SK-N-SH treated with all-trans-retinoic acid at 6 μM for 48 hours (cell line): ENCODE measurements around the gene ABHD12B.

Experiments used
- ATAC-seq: fragments of 200-7000 bp; cut with Tn5 transposase; 3 replicates; pipeline ENCODE4 v1.9.1; 2020; ENCODE audit warnings: mild to moderate bottlenecking, moderate library complexity
- ARNTL ChIP-seq: fragments of 450-650 bp; formaldehyde crosslinking; IDR thresholded peaks from 2 replicates; pipeline ENCODE4 v1.5.0; 2020; ENCODE audit warnings: low read depth, mild to moderate bottlenecking, moderate library complexity, borderline replicate concordance
- BACH2 ChIP-seq: fragments of 250-450 bp; sonication (Bioruptor Pico); IDR thresholded peaks from 2 replicates; pipeline ENCODE4 v1.9.0; 2021; ENCODE audit warnings: mild to moderate bottlenecking, borderline replicate concordance
- CREB5 ChIP-seq: fragments of 250-450 bp; sonication (Bioruptor Pico); IDR thresholded peaks from 2 replicates; pipeline ENCODE4 v1.5.1; 2020; ENCODE audit warnings: low read depth, mild to moderate bottlenecking, moderate library complexity
- CSDC2 ChIP-seq: fragments of 250-450 bp; sonication (Bioruptor Pico); IDR thresholded peaks from 2 replicates; pipeline ENCODE4 v1.5.0; 2020; ENCODE audit warnings: mild to moderate bottlenecking, moderate library complexity
- CSRNP3 ChIP-seq: fragments of 250-450 bp; sonication (Bioruptor Pico); IDR thresholded peaks from 2 replicates; pipeline ENCODE4 v1.5.1; 2021; ENCODE audit warnings: mild to moderate bottlenecking, moderate library complexity
- ESRRG ChIP-seq: fragments of 250-450 bp; sonication (Bioruptor Pico); IDR thresholded peaks from 2 replicates; pipeline ENCODE4 v1.6.1; 2021; ENCODE audit warnings: mild to moderate bottlenecking
- GLIS3 ChIP-seq: fragments of 250-450 bp; sonication (Bioruptor Pico); IDR thresholded peaks from 2 replicates; pipeline ENCODE4 v1.5.0; 2020; ENCODE audit warnings: mild to moderate bottlenecking, moderate library complexity
- ISL1 ChIP-seq: fragments of 250-450 bp; sonication (Bioruptor Pico); IDR thresholded peaks from 2 replicates; pipeline ENCODE4 v2.1.2; 2022; ENCODE audit warnings: mild to moderate bottlenecking, moderate library complexity
- OSR1 ChIP-seq: fragments of 250-450 bp; sonication (Bioruptor Pico); IDR thresholded peaks from 2 replicates; pipeline ENCODE4 v1.8.0; 2022; ENCODE audit warnings: moderate library complexity, mild to moderate bottlenecking, inconsistent platforms
- PATZ1 ChIP-seq: fragments of 250-450 bp; sonication (Bioruptor Pico); IDR thresholded peaks from 2 replicates; pipeline ENCODE4 v1.8.0; 2020; ENCODE audit warnings: mild to moderate bottlenecking, moderate library complexity, borderline replicate concordance
- POU6F1 ChIP-seq: fragments of 250-450 bp; sonication (Bioruptor Pico); IDR thresholded peaks from 2 replicates; pipeline ENCODE4 v1.8.0; 2021; ENCODE audit warnings: low read depth, mild to moderate bottlenecking, moderate library complexity, borderline replicate concordance
- PPARA ChIP-seq: fragments of 250-450 bp; sonication (Bioruptor Pico); IDR thresholded peaks from 2 replicates; pipeline ENCODE4 v1.5.0; 2020; ENCODE audit warnings: mild to moderate bottlenecking, borderline replicate concordance
- RARB ChIP-seq: fragments of 250-450 bp; sonication (Bioruptor Pico); IDR thresholded peaks from 2 replicates; pipeline ENCODE4 v1.8.0; 2021; ENCODE audit warnings: mild to moderate bottlenecking, moderate library complexity
- SNAI2 ChIP-seq: fragments of 250-450 bp; sonication (Bioruptor Pico); IDR thresholded peaks from 2 replicates; pipeline ENCODE4 v1.5.0; 2020; ENCODE audit warnings: mild to moderate bottlenecking, moderate library complexity
- TCF4 ChIP-seq: fragments of 250-450 bp; sonication (Bioruptor Pico); IDR thresholded peaks from 2 replicates; pipeline ENCODE4 v1.8.0; 2021; ENCODE audit warnings: mild to moderate bottlenecking, moderate library complexity, borderline replicate concordance
- TOX ChIP-seq: fragments of 250-450 bp; sonication (Bioruptor Pico); IDR thresholded peaks from 2 replicates; pipeline ENCODE4 v1.8.0; 2021; ENCODE audit warnings: mild to moderate bottlenecking, moderate library complexity, borderline replicate concordance
- TSHZ2 ChIP-seq: fragments of 250-450 bp; sonication (Bioruptor Pico); IDR thresholded peaks from 2 replicates; pipeline ENCODE4 v1.5.0; 2020; ENCODE audit warnings: mild to moderate bottlenecking, moderate library complexity
- ZC3H10 ChIP-seq: fragments of 250-450 bp; sonication (Bioruptor Pico); IDR thresholded peaks from 2 replicates; pipeline ENCODE4 v1.5.1; 2021; ENCODE audit warnings: mild to moderate bottlenecking, moderate library complexity
- ZFP3 ChIP-seq: fragments of 250-450 bp; sonication (Bioruptor Pico); IDR thresholded peaks from 2 replicates; pipeline ENCODE4 v1.5.0; 2020; ENCODE audit warnings: mild to moderate bottlenecking, moderate library complexity
- ZFP30 ChIP-seq: fragments of 450-650 bp; formaldehyde crosslinking; IDR thresholded peaks from 2 replicates; pipeline ENCODE4 v1.5.0; 2022; ENCODE audit warnings: mild to moderate bottlenecking, moderate library complexity
- ZNF565 ChIP-seq: fragments of 450-650 bp; formaldehyde crosslinking; conservative IDR thresholded peaks from 2 replicates; pipeline ENCODE4 v1.5.0; 2020; ENCODE audit warnings: low read depth, mild to moderate bottlenecking, moderate library complexity
- ZNF70 ChIP-seq: fragments of 450-650 bp; formaldehyde crosslinking; IDR thresholded peaks from 2 replicates; pipeline ENCODE4 v1.5.0; 2020; ENCODE audit warnings: mild to moderate bottlenecking, moderate library complexity

ABHD12B gene

GRCh38 chr14:50871914-50872732 is at the start of gene ABHD12B:
Gene ABHD12B (plus strand): TSS chr14:50872053. CDS start chr14:50872175, 122 bp downstream.
- no peak for ATAC-seq
- no peak for TF ChIP-seq ARNTL (CRISPR knock-in tag)
- no peak for TF ChIP-seq ZNF70 (CRISPR knock-in tag)
- TF ChIP-seq POU6F1, result no peak
- TF ChIP-seq CSRNP3 (CRISPR knock-in tag), result no peak
- TF ChIP-seq ISL1 (CRISPR knock-in tag), result no peak
- no peak for TF ChIP-seq SNAI2 (CRISPR knock-in tag)
- TF ChIP-seq ZFP3, result no peak
- no peak for TF ChIP-seq CREB5 (CRISPR knock-in tag)
- no peak for TF ChIP-seq PPARA (CRISPR knock-in tag)
- TF ChIP-seq ZC3H10 (CRISPR knock-in tag), result no peak
- TF ChIP-seq ZFP30 (CRISPR knock-in tag), result no peak
- no peak for TF ChIP-seq TSHZ2
- TF ChIP-seq TOX, result no peak
- no peak for TF ChIP-seq ESRRG
- TF ChIP-seq TCF4 (CRISPR knock-in tag), result no peak
- TF ChIP-seq OSR1 (CRISPR knock-in tag), result no peak
- no peak for TF ChIP-seq CSDC2
- TF ChIP-seq RARB (CRISPR knock-in tag), result no peak
- TF ChIP-seq BACH2 (CRISPR knock-in tag), result no peak
- TF ChIP-seq, all 23 proteins: peak for 0

- no peak for ATAC-seq
- no peak for TF ChIP-seq ESRRG
Measured at GRCh38 chr14:50822501-50823042, 49.3 kb upstream of the ABHD12B start.

GRCh38 chr14:50823051-50823761 is 48.6 kb upstream of the ABHD12B start:
- ATAC-seq, result no peak
- no peak for TF ChIP-seq ESRRG
- no peak for TF ChIP-seq GLIS3 (CRISPR knock-in tag)
- TF ChIP-seq PPARA (CRISPR knock-in tag), result no peak
- no peak for TF ChIP-seq ZNF565
- no peak for TF ChIP-seq ISL1 (CRISPR knock-in tag)
- TF ChIP-seq PATZ1 (CRISPR knock-in tag), result no peak
- no peak for TF ChIP-seq RARB (CRISPR knock-in tag)
- TF ChIP-seq CSRNP3 (CRISPR knock-in tag), result no peak
- TF ChIP-seq POU6F1, result no peak
- TF ChIP-seq ZFP30 (CRISPR knock-in tag), result no peak
- no peak for TF ChIP-seq ARNTL (CRISPR knock-in tag)
- TF ChIP-seq SNAI2 (CRISPR knock-in tag), result no peak
- no peak for TF ChIP-seq CSDC2
- no peak for TF ChIP-seq ZNF70 (CRISPR knock-in tag)
- no peak for TF ChIP-seq BACH2 (CRISPR knock-in tag)
- TF ChIP-seq, all 23 proteins: peak for 0
